Measurements from ENCODE around the gene KCNH5. TPM values are rescaled to one million over a fixed set of nuclear protein-coding genes. Genes with fewer than 3 reads are reported as not detected.

KCNH5 gene, protein sequence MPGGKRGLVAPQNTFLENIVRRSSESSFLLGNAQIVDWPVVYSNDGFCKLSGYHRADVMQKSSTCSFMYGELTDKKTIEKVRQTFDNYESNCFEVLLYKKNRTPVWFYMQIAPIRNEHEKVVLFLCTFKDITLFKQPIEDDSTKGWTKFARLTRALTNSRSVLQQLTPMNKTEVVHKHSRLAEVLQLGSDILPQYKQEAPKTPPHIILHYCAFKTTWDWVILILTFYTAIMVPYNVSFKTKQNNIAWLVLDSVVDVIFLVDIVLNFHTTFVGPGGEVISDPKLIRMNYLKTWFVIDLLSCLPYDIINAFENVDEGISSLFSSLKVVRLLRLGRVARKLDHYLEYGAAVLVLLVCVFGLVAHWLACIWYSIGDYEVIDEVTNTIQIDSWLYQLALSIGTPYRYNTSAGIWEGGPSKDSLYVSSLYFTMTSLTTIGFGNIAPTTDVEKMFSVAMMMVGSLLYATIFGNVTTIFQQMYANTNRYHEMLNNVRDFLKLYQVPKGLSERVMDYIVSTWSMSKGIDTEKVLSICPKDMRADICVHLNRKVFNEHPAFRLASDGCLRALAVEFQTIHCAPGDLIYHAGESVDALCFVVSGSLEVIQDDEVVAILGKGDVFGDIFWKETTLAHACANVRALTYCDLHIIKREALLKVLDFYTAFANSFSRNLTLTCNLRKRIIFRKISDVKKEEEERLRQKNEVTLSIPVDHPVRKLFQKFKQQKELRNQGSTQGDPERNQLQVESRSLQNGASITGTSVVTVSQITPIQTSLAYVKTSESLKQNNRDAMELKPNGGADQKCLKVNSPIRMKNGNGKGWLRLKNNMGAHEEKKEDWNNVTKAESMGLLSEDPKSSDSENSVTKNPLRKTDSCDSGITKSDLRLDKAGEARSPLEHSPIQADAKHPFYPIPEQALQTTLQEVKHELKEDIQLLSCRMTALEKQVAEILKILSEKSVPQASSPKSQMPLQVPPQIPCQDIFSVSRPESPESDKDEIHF
- total RNA-seq (2014; rRNA removed; shearing (Covaris generic)) (0.13 TPM in 1 of 2 replicates, not detected in the other), total RNA-seq (2022) (not detected in 2 replicates), Bru-seq, nascent RNA (percentile 2 among the genes with signal in this experiment), BruChase-seq, experiment 1, labeled RNA remaining after a 6-hour chase (percentile 0 among the genes with signal in this experiment), BruChase-seq, experiment 2, labeled RNA remaining after a 2-hour chase (percentile 0 among the genes with signal in this experiment)
- long read RNA-seq, result 0 reads

DNA sequence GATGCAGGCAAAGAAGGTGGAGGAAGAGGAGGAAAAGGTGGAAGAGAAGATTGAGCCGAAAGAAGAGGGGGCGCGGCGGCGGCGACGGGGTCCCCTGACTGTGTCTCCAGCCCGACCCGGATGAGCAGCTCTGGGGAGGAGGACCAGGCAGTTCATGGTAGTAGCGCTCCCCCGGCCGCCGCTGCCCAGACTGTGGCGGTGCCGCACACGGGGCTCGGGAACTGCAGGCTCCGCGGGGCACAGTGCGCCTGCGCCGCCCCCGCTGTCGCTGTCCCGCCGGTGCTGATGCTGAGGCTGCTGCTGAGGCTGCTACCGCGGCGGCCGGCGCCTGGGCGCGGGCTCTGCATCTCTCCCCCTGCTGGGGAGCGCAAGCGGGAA lies at the start of gene KCNH5:
KCNH5 (minus strand) TSS at position 225 of the 378 bp plus-strand sequence. CDS start 272 bp downstream, outside the sequence.
- Histone ChIP-seq H2AFZ (ENCODE audit: low read length) (no peak within 1 kb of the TSS), H3K4me2 (ENCODE audit: low read length) (no peak within 1 kb of the TSS), H3K4me1 (ENCODE audit: insufficient read depth, low read length, poor library complexity, severe bottlenecking) (no peaks in the 10 kb centered on the region), H3K9me2 (ENCODE audit: insufficient read depth, low read length) (no peaks in the 10 kb centered on the region), H3K36me3 (ENCODE audit: insufficient read depth, low read length) (no peaks in the 10 kb centered on the region), H3K27ac (ENCODE audit: low read depth, low read length, poor library complexity, severe bottlenecking) (no peak within 1 kb of the TSS), H3K79me2 (ENCODE audit: insufficient read depth, low read depth, low read length) (no peaks in the 10 kb centered on the region), H3K9me3 (ENCODE audit: low read length) (no peaks in the 10 kb centered on the region), H3K4me3 (ENCODE audit: low read depth, low read length, poor library complexity, severe bottlenecking) (no peak within 1 kb of the TSS), H4K20me1 (ENCODE audit: insufficient read depth, low read length) (no peaks in the 10 kb centered on the region)
- no TSS peak for BruUV-seq (replicated peaks)
- no peak for DNase-seq (ENCODE audit: low spot score)
- ChIA-PET POLR2A (no interaction called here), CTCF (ENCODE audit: unreplicated experiment) (no interaction called here)
- no peak for TF ChIP-seq EZH2phosphoT487 (IDR thresholded peaks at IDR 0.05; ENCODE audit: borderline replicate concordance, low read depth, low read length)
- TF ChIP-seq, protein P1, sequence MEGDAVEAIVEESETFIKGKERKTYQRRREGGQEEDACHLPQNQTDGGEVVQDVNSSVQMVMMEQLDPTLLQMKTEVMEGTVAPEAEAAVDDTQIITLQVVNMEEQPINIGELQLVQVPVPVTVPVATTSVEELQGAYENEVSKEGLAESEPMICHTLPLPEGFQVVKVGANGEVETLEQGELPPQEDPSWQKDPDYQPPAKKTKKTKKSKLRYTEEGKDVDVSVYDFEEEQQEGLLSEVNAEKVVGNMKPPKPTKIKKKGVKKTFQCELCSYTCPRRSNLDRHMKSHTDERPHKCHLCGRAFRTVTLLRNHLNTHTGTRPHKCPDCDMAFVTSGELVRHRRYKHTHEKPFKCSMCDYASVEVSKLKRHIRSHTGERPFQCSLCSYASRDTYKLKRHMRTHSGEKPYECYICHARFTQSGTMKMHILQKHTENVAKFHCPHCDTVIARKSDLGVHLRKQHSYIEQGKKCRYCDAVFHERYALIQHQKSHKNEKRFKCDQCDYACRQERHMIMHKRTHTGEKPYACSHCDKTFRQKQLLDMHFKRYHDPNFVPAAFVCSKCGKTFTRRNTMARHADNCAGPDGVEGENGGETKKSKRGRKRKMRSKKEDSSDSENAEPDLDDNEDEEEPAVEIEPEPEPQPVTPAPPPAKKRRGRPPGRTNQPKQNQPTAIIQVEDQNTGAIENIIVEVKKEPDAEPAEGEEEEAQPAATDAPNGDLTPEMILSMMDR (conservative IDR thresholded peaks at IDR 0.05; ENCODE audit: low read length), result no peak
- intact Hi-C loops (cut with micrococcal nuclease; ENCODE audit: unreplicated experiment), result no loop called here

DNA sequence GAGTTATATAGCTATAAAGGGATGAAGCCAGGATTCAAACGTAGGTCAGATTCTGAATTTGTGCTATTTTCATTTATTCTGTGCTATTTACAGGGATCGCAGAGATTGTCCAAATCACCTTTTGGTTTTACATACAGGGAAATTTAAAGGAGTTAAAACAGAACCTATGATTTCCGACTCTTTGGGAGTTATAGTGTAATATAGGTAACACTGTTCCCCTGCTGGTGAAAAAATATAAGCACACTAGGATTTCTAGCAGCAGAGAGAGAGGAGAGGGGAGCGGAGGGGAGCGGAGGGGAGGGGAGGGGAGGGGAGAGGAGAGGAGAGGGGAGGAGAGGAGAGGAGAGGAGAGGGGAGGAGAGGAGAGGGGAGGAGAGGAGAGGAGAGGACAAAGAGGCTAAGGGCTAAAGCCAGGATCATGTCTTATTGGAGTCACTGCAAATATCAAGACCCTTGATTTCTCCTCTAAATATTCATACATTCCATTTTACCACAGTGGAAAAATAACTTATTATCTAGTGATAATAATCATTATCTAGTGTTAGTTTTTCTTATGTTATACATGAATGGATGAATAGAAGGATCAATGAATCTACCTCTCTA lies 46.2 kb upstream of the KCNH5 start:
- no peaks in the 10 kb centered on the region for H3K4me1 ChIP-seq (ENCODE audit: insufficient read depth, low read length, poor library complexity, severe bottlenecking)
- no peaks in the 10 kb centered on the region for H3K9me2 ChIP-seq (ENCODE audit: insufficient read depth, low read length)
- H3K4me3 ChIP-seq (ENCODE audit: low read depth, low read length, poor library complexity, severe bottlenecking), result no peak overlapping the region
- TF ChIP-seq, protein P1 (conservative IDR thresholded peaks at IDR 0.05; ENCODE audit: low read length), result 0 out of 2 replicates have a peak, but pooled peaks have one; percentile 28
- no peak for TF ChIP-seq EZH2phosphoT487 (IDR thresholded peaks at IDR 0.05; ENCODE audit: borderline replicate concordance, low read depth, low read length)
- no peak overlapping the region for H3K27ac ChIP-seq (ENCODE audit: low read depth, low read length, poor library complexity, severe bottlenecking)
- H2AFZ ChIP-seq (ENCODE audit: low read length), result no peak overlapping the region
- no peaks in the 10 kb centered on the region for H3K36me3 ChIP-seq (ENCODE audit: insufficient read depth, low read length)
- no peak overlapping the region for H3K4me2 ChIP-seq (ENCODE audit: low read length)
- H4K20me1 ChIP-seq (ENCODE audit: insufficient read depth, low read length), result no peaks in the 10 kb centered on the region
- H3K9me3 ChIP-seq (ENCODE audit: low read length), result no peaks in the 10 kb centered on the region
- intact Hi-C loops (cut with micrococcal nuclease; ENCODE audit: unreplicated experiment), result no loop called here
- H3K79me2 ChIP-seq (ENCODE audit: insufficient read depth, low read depth, low read length), result no peaks in the 10 kb centered on the region
- ChIA-PET CTCF (ENCODE audit: unreplicated experiment) (no interaction called here), POLR2A (interaction anchor here (0.8 kb wide), 1 partner anchor 11 kb away, joined by 3 read pairs; no protein-coding TSS in a partner anchor)
- no TSS peak for BruUV-seq (replicated peaks)
- DNase-seq (ENCODE audit: low spot score), result no peak

Data from OCI-LY7 (cell line).